Central memory CD8-positive, alpha-beta T cell (primary cell): Measurements from ENCODE around the gene DGCR8.

ENCODE experiments used
- ATAC-seq: fragments of 150-1000 bp; cut with Tn5 transposase; replicated peaks from 2 replicates; pipeline ENCODE4 v1.10.0; 2022; ENCODE audit warnings: mild to moderate bottlenecking, moderate FRiP score, moderate number of reproducible peaks; ENCODE audit not compliant: poor library complexity, severe bottlenecking; ENCODE audit errors: extremely low read depth
- DNase-seq, 2 donors: peaks; one replicate each; pipeline ENCODE4 v3.0.0; 2021; ENCODE audit warnings: low spot score in 2 of 2
- H3K27ac Mint-ChIP-seq: one replicate; pipeline ENCODE4 v1.8.0; 2022; ENCODE audit warnings: low read depth, mild to moderate bottlenecking, moderate library complexity, mixed read lengths
- H3K27me3 Mint-ChIP-seq: one replicate; pipeline ENCODE4 v1.8.0; 2022; ENCODE audit warnings: mixed read lengths
- H3K36me3 Mint-ChIP-seq: one replicate; pipeline ENCODE4 v1.8.0; 2022; ENCODE audit warnings: mild to moderate bottlenecking, moderate library complexity, mixed read lengths; ENCODE audit not compliant: insufficient read depth
- H3K4me1 Mint-ChIP-seq: one replicate; pipeline ENCODE4 v1.8.0; 2022; ENCODE audit warnings: mixed read lengths
- H3K4me3 Mint-ChIP-seq: one replicate; pipeline ENCODE4 v1.8.0; 2022; ENCODE audit warnings: mild to moderate bottlenecking, moderate library complexity, mixed read lengths
- H3K9me3 Mint-ChIP-seq: one replicate; pipeline ENCODE4 v1.8.0; 2022; ENCODE audit warnings: mixed read lengths

Gene DGCR8

GRCh38 chr22:20040327-20041200 is 39.5 kb upstream of the DGCR8 start:
- Mint-ChIP-seq H3K4me1 (peaks cover 13% of the 10 kb centered on the region), H3K27ac (peak overlapping the region; percentile 12), H3K27me3 (no peaks in the 10 kb centered on the region), H3K36me3 (peaks cover 19% of the 10 kb centered on the region), H3K9me3 (no peaks in the 10 kb centered on the region), H3K4me3 (no peak overlapping the region)
- DNase-seq (no peak), ATAC-seq (no peak)

GRCh38 chr22:20043057-20043996 is 36.7 kb upstream of the DGCR8 start:
- H3K36me3 Mint-ChIP-seq = peaks cover 34% of the 10 kb centered on the region
- no peaks in the 10 kb centered on the region for H3K9me3 Mint-ChIP-seq
- H3K4me3 Mint-ChIP-seq = no peak overlapping the region
- ATAC-seq = no peak
- H3K27me3 Mint-ChIP-seq = no peaks in the 10 kb centered on the region
- peaks cover 11% of the 10 kb centered on the region for H3K4me1 Mint-ChIP-seq
- H3K27ac Mint-ChIP-seq = no peak overlapping the region
- no peak for DNase-seq

GRCh38 chr22:20043997-20044342 is 36.1 kb upstream of the DGCR8 start:
- H3K27ac Mint-ChIP-seq = no peak overlapping the region
- no peak for ATAC-seq
- H3K36me3 Mint-ChIP-seq = peaks cover 34% of the 10 kb centered on the region

GRCh38 chr22:20044495-20045151 is 35.4 kb upstream of the DGCR8 start:
- Mint-ChIP-seq H3K36me3 (peaks cover 35% of the 10 kb centered on the region), H3K9me3 (no peaks in the 10 kb centered on the region), H3K27ac (no peak overlapping the region), H3K4me3 (no peak overlapping the region), H3K27me3 (no peaks in the 10 kb centered on the region), H3K4me1 (peaks cover 11% of the 10 kb centered on the region)
- DNase-seq = no peak
- ATAC-seq = no peak

More at GRCh38 chr22:20043997-20044342, 36.1 kb upstream of the DGCR8 start:
- no peaks in the 10 kb centered on the region for H3K9me3 Mint-ChIP-seq
- H3K27me3 Mint-ChIP-seq = no peaks in the 10 kb centered on the region
- H3K4me1 Mint-ChIP-seq = peaks cover 11% of the 10 kb centered on the region
- no peak for DNase-seq
- no peak overlapping the region for H3K4me3 Mint-ChIP-seq

- Mint-ChIP-seq H3K36me3 (peaks cover 40% of the 10 kb centered on the region), H3K27ac (no peak overlapping the region), H3K4me3 (no peak overlapping the region), H3K9me3 (no peaks in the 10 kb centered on the region), H3K27me3 (no peaks in the 10 kb centered on the region), H3K4me1 (peaks cover 11% of the 10 kb centered on the region)
- DNase-seq = no peak
- ATAC-seq = no peak
Measured at GRCh38 chr22:20046730-20047129, 33.3 kb upstream of the DGCR8 start.

- ATAC-seq = no peak
- no peak for DNase-seq
- H3K9me3 Mint-ChIP-seq = no peaks in the 10 kb centered on the region
- H3K27me3 Mint-ChIP-seq = no peaks in the 10 kb centered on the region
- H3K4me3 Mint-ChIP-seq = no peak overlapping the region
- H3K36me3 Mint-ChIP-seq = peaks cover 32% of the 10 kb centered on the region
- peaks cover 1% of the 10 kb centered on the region for H3K4me1 Mint-ChIP-seq
- no peak overlapping the region for H3K27ac Mint-ChIP-seq
Measured at GRCh38 chr22:20051927-20052308, 28.1 kb upstream of the DGCR8 start.

- ATAC-seq (no peak), DNase-seq (no peak)
- Mint-ChIP-seq H3K9me3 (no peaks in the 10 kb centered on the region), H3K27ac (no peak overlapping the region), H3K4me3 (no peak overlapping the region), H3K36me3 (peaks cover 32% of the 10 kb centered on the region), H3K27me3 (no peaks in the 10 kb centered on the region), H3K4me1 (no peaks in the 10 kb centered on the region)
Measured at GRCh38 chr22:20052309-20053259, 27.5 kb upstream of the DGCR8 start.

- Mint-ChIP-seq H3K27ac (no peak overlapping the region), H3K36me3 (peaks cover 33% of the 10 kb centered on the region), H3K4me1 (peaks cover 8% of the 10 kb centered on the region), H3K27me3 (no peaks in the 10 kb centered on the region), H3K4me3 (no peak overlapping the region), H3K9me3 (no peaks in the 10 kb centered on the region)
- DNase-seq (no peak), ATAC-seq (no peak)
Measured at GRCh38 chr22:20053407-20054033, 26.5 kb upstream of the DGCR8 start.

GRCh38 chr22:20054034-20054427 is 26.0 kb upstream of the DGCR8 start:
- peaks cover 31% of the 10 kb centered on the region for H3K36me3 Mint-ChIP-seq
- no peaks in the 10 kb centered on the region for H3K27me3 Mint-ChIP-seq
- DNase-seq (no peak), ATAC-seq (no peak)
- H3K4me1 Mint-ChIP-seq = peaks cover 13% of the 10 kb centered on the region
- H3K9me3 Mint-ChIP-seq = no peaks in the 10 kb centered on the region
- H3K27ac Mint-ChIP-seq = no peak overlapping the region
- H3K4me3 Mint-ChIP-seq = no peak overlapping the region

GRCh38 chr22:20054485-20054884 is 25.6 kb upstream of the DGCR8 start:
- Mint-ChIP-seq H3K9me3 (no peaks in the 10 kb centered on the region), H3K27me3 (no peaks in the 10 kb centered on the region), H3K4me1 (peaks cover 17% of the 10 kb centered on the region), H3K36me3 (peaks cover 31% of the 10 kb centered on the region), H3K27ac (no peak overlapping the region), H3K4me3 (no peak overlapping the region)
- ATAC-seq (no peak), DNase-seq (no peak)

- no peak overlapping the region for H3K4me3 Mint-ChIP-seq
- DNase-seq (no peak), ATAC-seq (no peak)
- no peak overlapping the region for H3K27ac Mint-ChIP-seq
- H3K4me1 Mint-ChIP-seq = peaks cover 17% of the 10 kb centered on the region
- peaks cover 27% of the 10 kb centered on the region for H3K36me3 Mint-ChIP-seq
- no peaks in the 10 kb centered on the region for H3K9me3 Mint-ChIP-seq
- no peaks in the 10 kb centered on the region for H3K27me3 Mint-ChIP-seq
Measured at GRCh38 chr22:20055144-20055543, 24.9 kb upstream of the DGCR8 start.
